A549 (cell line): ENCODE measurements around the gene SSBP2. TPM values are rescaled to one million over a fixed set of nuclear protein-coding genes. Genes with fewer than 3 reads are reported as not detected.
"Not testable (repeated sequence)": the region's sequence is repeated elsewhere in the genome, so short reads cannot be mapped to it uniquely, and the experiment has no call there.

Experiments used
- ATAC-seq, 2 experiments: fragments of 200-7000 bp in 1 of 2; fragments of >200 bp in 1 of 2; cut with Nextera tagmentation in 1 of 2; cut with Tn5 transposase in 1 of 2; 3 replicates each; pipeline versions ENCODE4 v1.8.0 to v1.9.1; 2018 to 2020; ENCODE audit warnings: mild to moderate bottlenecking in 1 of 2, moderate library complexity in 1 of 2
- CTCF ChIA-PET: fragments of 300-600 bp; sonication (Branson Sonifier 250); formaldehyde crosslinking; extraction: SDS; loops from one replicate; lab custom pipeline; 2021; ENCODE audit warnings: antibody characterized with exemption, inconsistent platforms; lab: Yijun Ruan, JAX
- POLR2A ChIA-PET: fragments of 350-600 bp; formaldehyde crosslinking; extraction: SDS; loops from one replicate; lab custom pipeline; 2021; ENCODE audit warnings: antibody characterized with exemption, inconsistent platforms; lab: Yijun Ruan, JAX
- DNase-seq, 2 experiments: peaks; one replicate each; pipeline versions ENCODE4 v3.0.0 to v3.0.0-alpha.2; 2011 to 2016; ENCODE audit warnings: low read depth in 1 of 2, low spot score in 1 of 2
- FAIRE-seq: peaks from 2 replicates; lab custom pipeline; 2011; peaks lifted over from hg19 to GRCh38; lab: Jason Lieb, UNC
- H3K27ac ChIP-seq, 2 experiments: fragments of >200 bp; sonication (Bioruptor Twin); formaldehyde crosslinking; 3 replicates each; pipeline ENCODE4 v1.5.1; 2016 to 2017
- H3K4me1 ChIP-seq: fragments of >200 bp; sonication (Bioruptor Twin); formaldehyde crosslinking; 3 replicates; pipeline ENCODE4 v1.6.1; 2016
- H3K4me2 ChIP-seq: fragments of >200 bp; sonication (Bioruptor Twin); formaldehyde crosslinking; 3 replicates; pipeline ENCODE4 v1.6.1; 2016
- H3K4me3 ChIP-seq: fragments of >200 bp; sonication (Bioruptor Twin); formaldehyde crosslinking; 3 replicates; pipeline ENCODE4 v1.5.1; 2016
- H3K9me3 ChIP-seq: fragments of >200 bp; sonication (Bioruptor Twin); formaldehyde crosslinking; 3 replicates; pipeline ENCODE4 v1.6.1; 2016
- CBX2 ChIP-seq: fragments of 200-600 bp; sonication (generic); IDR thresholded peaks from 2 replicates; pipeline ENCODE4 v1.6.1; 2016; ENCODE audit warnings: low read depth, mild to moderate bottlenecking, borderline replicate concordance
- CBX8 ChIP-seq: fragments of 200-600 bp; sonication (generic); IDR thresholded peaks from 2 replicates; pipeline ENCODE4 v1.6.1; 2016
- CHD2 ChIP-seq: fragments of 150-350 bp; IDR thresholded peaks from 2 replicates; pipeline ENCODE4 v1.6.1; 2014; ENCODE audit warnings: low read length; ENCODE audit not compliant: partially characterized antibody
- EHF ChIP-seq: fragments of 250-450 bp; sonication (Bioruptor Pico); IDR thresholded peaks from 2 replicates; pipeline ENCODE4 v1.5.0; 2020; ENCODE audit warnings: mild to moderate bottlenecking
- ESRRA ChIP-seq: fragments of 150-350 bp; IDR thresholded peaks from 2 replicates; pipeline ENCODE4 v1.6.1; 2014; ENCODE audit warnings: mild to moderate bottlenecking, low read length, borderline replicate concordance
- FOSB ChIP-seq: fragments of 250-450 bp; sonication (Bioruptor Pico); IDR thresholded peaks from 2 replicates; pipeline ENCODE4 v1.5.0; 2020; ENCODE audit warnings: mild to moderate bottlenecking, moderate library complexity
- FOSL2 ChIP-seq, 2 experiments: fragments of 450-650 bp in 1 of 2; fragments of >200 bp in 1 of 2; sonication (Bioruptor Twin) in 1 of 2; formaldehyde crosslinking; IDR thresholded peaks; 2 replicates each; pipeline versions ENCODE4 v1.5.0 to v1.6.1; 2016 to 2020; ENCODE audit warnings: mild to moderate bottlenecking in 1 of 2, moderate library complexity in 1 of 2
- GATA3 ChIP-seq: IDR thresholded peaks from 2 replicates; pipeline ENCODE4 v1.6.1; 2012; ENCODE audit warnings: borderline replicate concordance
- HOXA7 ChIP-seq: fragments of 250-450 bp; sonication (Bioruptor Pico); IDR thresholded peaks from 2 replicates; pipeline ENCODE4 v1.5.0; 2020; ENCODE audit warnings: mild to moderate bottlenecking, moderate library complexity
- JUN ChIP-seq, 2 experiments: fragments of >200 bp; sonication (Bioruptor Twin); formaldehyde crosslinking; IDR thresholded peaks; 2 replicates in 1 of 2; 3 replicates in 1 of 2; pipeline ENCODE4 v1.6.1; 2016 to 2017
- MAFK ChIP-seq: fragments of 450-650 bp; IDR thresholded peaks from 2 replicates; pipeline ENCODE4 v1.6.1; 2014; ENCODE audit not compliant: partially characterized antibody
- NFE2L2 ChIP-seq: fragments of 150-350 bp; conservative IDR thresholded peaks from 2 replicates; pipeline ENCODE4 v1.6.1; 2014; ENCODE audit warnings: low read length
- NPAS2 ChIP-seq: fragments of 250-450 bp; sonication (Bioruptor Pico); IDR thresholded peaks from 2 replicates; pipeline ENCODE4 v1.8.0; 2022; ENCODE audit warnings: mild to moderate bottlenecking, moderate library complexity, borderline replicate concordance
- POLR2AphosphoS2 ChIP-seq: conservative IDR thresholded peaks from 2 replicates; pipeline ENCODE4 v1.6.1; 2012; ENCODE audit warnings: low read length, improper control_type of control experiment, inconsistent platforms
- RCOR1 ChIP-seq: fragments of 150-350 bp; IDR thresholded peaks from 2 replicates; pipeline ENCODE4 v1.6.1; 2014; ENCODE audit warnings: antibody characterized with exemption, low read length, low read depth
- SMC3 ChIP-seq: fragments of >200 bp; sonication (Bioruptor Twin); formaldehyde crosslinking; IDR thresholded peaks from 3 replicates; pipeline ENCODE4 v1.6.1; 2018; ENCODE audit warnings: inconsistent platforms
- ZC3H11A ChIP-seq: fragments of 450-650 bp; IDR thresholded peaks from 2 replicates; pipeline ENCODE4 v1.6.1; 2014; ENCODE audit warnings: antibody characterized with exemption, mild to moderate bottlenecking
- ZNF302 ChIP-seq: fragments of 250-450 bp; sonication (Bioruptor Pico); IDR thresholded peaks from 2 replicates; pipeline ENCODE4 v1.9.0; 2021; ENCODE audit warnings: inconsistent platforms, mild to moderate bottlenecking, moderate library complexity
- ZSCAN20 ChIP-seq: fragments of 250-450 bp; sonication (Bioruptor Pico); IDR thresholded peaks from 2 replicates; pipeline ENCODE4 v1.8.0; 2022; ENCODE audit warnings: mild to moderate bottlenecking, moderate library complexity
- WGBS: methylation state at CpG from one replicate; pipeline ENCODE4 v1.1.6; 2017; ENCODE audit errors: missing lambda C conversion rate; 5-methylcytosine and 5-hydroxymethylcytosine counted together
- polyA plus RNA-seq, 4 experiments: library from polyadenylated mRNA; depleted of rRNA in 3 of 4; stranded (reverse); fragments of >200 nt; fragmentation: RNase III in 1 of 4; extraction: RNeasy Plus Mini Kit Qiagen cat#74134 plus additional on column Dnase treatment in 1 of 4; gene quantifications; 2 replicates in 3 of 4; 3 replicates in 1 of 4; pipeline ENCODE4 v1.2.3, GENCODE V29; 2011 to 2017
- TF ChIP-seq, protein P1 (sequence below): fragments of >200 bp; sonication (Bioruptor Twin); formaldehyde crosslinking; IDR thresholded peaks from 3 replicates; pipeline ENCODE4 v1.5.1; 2016
- TF ChIP-seq, protein P2 (sequence below): fragments of 450-650 bp; IDR thresholded peaks from 2 replicates; pipeline ENCODE4 v1.6.1; 2014; ENCODE audit warnings: antibody characterized with exemption
- TF ChIP-seq, protein P3 (sequence below): fragments of 250-450 bp; sonication (Bioruptor Pico); IDR thresholded peaks from 2 replicates; pipeline ENCODE4 v1.5.0; 2021; ENCODE audit warnings: mild to moderate bottlenecking, moderate library complexity, borderline replicate concordance
- TF ChIP-seq, protein P4 (sequence below): fragments of >200 bp; sonication (Bioruptor Twin); formaldehyde crosslinking; IDR thresholded peaks from 2 replicates; pipeline ENCODE4 v1.6.1; 2016

SSBP2 gene
- polyA plus RNA-seq, 2 of the 4 experiments (the other 2 are of a cell fraction) = 4.5 to 14.2 TPM

DNA sequence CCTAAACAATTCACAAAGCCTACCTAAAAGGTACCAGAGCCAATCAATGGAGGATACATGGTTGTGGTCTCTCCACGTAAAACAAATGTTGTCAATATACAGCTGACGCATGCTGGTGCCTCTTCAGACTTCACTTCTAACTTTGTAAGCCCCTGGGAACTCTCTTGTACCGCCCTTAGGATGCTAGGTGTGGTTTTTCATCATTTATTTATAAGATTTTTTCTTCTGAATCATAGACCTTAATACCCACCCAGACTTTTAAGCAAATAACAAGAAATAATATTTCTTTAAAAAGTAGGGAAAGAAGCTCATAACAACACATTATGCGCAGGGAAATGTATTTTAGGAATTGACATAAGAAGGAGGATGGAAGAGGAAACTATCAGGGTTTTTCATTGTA, 33.0 kb downstream of the SSBP2 start:
- Histone ChIP-seq H3K9me3 (no peaks in the 10 kb centered on the region), H3K4me2 (no peak overlapping the region), H3K27ac (no peak overlapping the region)
- ATAC-seq (no peak), FAIRE-seq (no peak)
- TF ChIP-seq HOXA7 (CRISPR knock-in tag) (no peak), NFE2L2 (no peak), EHF (CRISPR knock-in tag) (no peak)
- TF ChIP-seq, protein P1, sequence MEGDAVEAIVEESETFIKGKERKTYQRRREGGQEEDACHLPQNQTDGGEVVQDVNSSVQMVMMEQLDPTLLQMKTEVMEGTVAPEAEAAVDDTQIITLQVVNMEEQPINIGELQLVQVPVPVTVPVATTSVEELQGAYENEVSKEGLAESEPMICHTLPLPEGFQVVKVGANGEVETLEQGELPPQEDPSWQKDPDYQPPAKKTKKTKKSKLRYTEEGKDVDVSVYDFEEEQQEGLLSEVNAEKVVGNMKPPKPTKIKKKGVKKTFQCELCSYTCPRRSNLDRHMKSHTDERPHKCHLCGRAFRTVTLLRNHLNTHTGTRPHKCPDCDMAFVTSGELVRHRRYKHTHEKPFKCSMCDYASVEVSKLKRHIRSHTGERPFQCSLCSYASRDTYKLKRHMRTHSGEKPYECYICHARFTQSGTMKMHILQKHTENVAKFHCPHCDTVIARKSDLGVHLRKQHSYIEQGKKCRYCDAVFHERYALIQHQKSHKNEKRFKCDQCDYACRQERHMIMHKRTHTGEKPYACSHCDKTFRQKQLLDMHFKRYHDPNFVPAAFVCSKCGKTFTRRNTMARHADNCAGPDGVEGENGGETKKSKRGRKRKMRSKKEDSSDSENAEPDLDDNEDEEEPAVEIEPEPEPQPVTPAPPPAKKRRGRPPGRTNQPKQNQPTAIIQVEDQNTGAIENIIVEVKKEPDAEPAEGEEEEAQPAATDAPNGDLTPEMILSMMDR = no peak
- TF ChIP-seq, all 56 proteins: peak for 0
- H3K4me3 ChIP-seq = no peak overlapping the region
- ChIA-PET POLR2A (interaction anchor here (0.5 kb wide), 1 partner anchor 34 kb away, joined by 4 read pairs; no protein-coding TSS in a partner anchor), CTCF (interaction anchor here (0.8 kb wide), 1 partner anchor 292 kb away, joined by 4 read pairs; no protein-coding TSS in a partner anchor)
- WGBS = 78% methylated on average over 4 of the region's 4 CpGs
- H3K4me1 ChIP-seq = no peaks in the 10 kb centered on the region
- DNase-seq = no peak

DNA sequence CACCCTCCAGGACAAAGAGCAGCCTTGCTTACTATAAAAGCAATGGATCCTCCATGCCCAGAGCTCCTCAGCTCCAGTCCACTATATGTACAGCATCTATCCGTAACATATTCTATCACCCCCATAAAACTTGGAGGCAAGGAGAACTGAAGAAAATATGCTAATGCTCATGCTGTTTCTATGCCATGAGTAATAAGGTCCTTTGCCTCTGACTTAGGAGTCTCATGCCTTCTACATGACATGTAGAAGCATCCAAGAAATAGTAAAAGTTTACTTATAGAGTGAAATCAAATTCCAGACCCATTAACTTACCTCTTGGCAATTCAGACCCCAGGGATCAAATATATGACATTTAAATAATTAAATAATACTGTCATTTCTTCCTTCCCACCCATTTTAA, 33.7 kb downstream of the SSBP2 start:
- FAIRE-seq = no peak
- H3K9me3 ChIP-seq = no peaks in the 10 kb centered on the region
- no peak for DNase-seq
- H3K27ac ChIP-seq = no peak overlapping the region
- no peak overlapping the region for H3K4me2 ChIP-seq
- ATAC-seq = no peak
- H3K4me1 ChIP-seq = no peaks in the 10 kb centered on the region
- WGBS = 94% methylated on average over 1 of the region's 1 CpG
- no peak for TF ChIP-seq FOSL2 (IDR thresholded peaks at IDR 0.05)
- TF ChIP-seq FOSL2 (CRISPR knock-in tag; IDR thresholded peaks at IDR 0.05) = no peak
- no peak for TF ChIP-seq ZNF302 (CRISPR knock-in tag)
- TF ChIP-seq FOSB = no peak
- TF ChIP-seq RCOR1 = no peak
- no peak for TF ChIP-seq GATA3
- TF ChIP-seq MAFK = no peak
- no peak for TF ChIP-seq ZSCAN20 (CRISPR knock-in tag)
- TF ChIP-seq, protein P2, sequence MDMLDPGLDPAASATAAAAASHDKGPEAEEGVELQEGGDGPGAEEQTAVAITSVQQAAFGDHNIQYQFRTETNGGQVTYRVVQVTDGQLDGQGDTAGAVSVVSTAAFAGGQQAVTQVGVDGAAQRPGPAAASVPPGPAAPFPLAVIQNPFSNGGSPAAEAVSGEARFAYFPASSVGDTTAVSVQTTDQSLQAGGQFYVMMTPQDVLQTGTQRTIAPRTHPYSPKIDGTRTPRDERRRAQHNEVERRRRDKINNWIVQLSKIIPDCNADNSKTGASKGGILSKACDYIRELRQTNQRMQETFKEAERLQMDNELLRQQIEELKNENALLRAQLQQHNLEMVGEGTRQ = no peak
- TF ChIP-seq CBX8 = no peak
- TF ChIP-seq CHD2 = no peak
- no peak for TF ChIP-seq CBX2
- TF ChIP-seq JUN (IDR thresholded peaks at IDR 0.05) = no peak
- TF ChIP-seq, protein P3, sequence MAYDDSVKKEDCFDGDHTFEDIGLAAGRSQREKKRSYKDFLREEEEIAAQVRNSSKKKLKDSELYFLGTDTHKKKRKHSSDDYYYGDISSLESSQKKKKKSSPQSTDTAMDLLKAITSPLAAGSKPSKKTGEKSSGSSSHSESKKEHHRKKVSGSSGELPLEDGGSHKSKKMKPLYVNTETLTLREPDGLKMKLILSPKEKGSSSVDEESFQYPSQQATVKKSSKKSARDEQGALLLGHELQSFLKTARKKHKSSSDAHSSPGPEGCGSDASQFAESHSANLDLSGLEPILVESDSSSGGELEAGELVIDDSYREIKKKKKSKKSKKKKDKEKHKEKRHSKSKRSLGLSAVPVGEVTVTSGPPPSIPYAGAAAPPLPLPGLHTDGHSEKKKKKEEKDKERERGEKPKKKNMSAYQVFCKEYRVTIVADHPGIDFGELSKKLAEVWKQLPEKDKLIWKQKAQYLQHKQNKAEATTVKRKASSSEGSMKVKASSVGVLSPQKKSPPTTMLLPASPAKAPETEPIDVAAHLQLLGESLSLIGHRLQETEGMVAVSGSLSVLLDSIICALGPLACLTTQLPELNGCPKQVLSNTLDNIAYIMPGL (CRISPR knock-in tag) = no peak
- TF ChIP-seq POLR2AphosphoS2 = no peak
- TF ChIP-seq ZC3H11A = no peak
- no peak for TF ChIP-seq NPAS2 (CRISPR knock-in tag)
- no peak for TF ChIP-seq ESRRA
- no peak for TF ChIP-seq SMC3
- TF ChIP-seq, protein P4, sequence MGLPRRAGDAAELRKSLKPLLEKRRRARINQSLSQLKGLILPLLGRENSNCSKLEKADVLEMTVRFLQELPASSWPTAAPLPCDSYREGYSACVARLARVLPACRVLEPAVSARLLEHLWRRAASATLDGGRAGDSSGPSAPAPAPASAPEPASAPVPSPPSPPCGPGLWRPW = no peak
- no peak overlapping the region for H3K4me3 ChIP-seq
- ChIA-PET CTCF (no interaction called here), POLR2A (no interaction called here)

DNA sequence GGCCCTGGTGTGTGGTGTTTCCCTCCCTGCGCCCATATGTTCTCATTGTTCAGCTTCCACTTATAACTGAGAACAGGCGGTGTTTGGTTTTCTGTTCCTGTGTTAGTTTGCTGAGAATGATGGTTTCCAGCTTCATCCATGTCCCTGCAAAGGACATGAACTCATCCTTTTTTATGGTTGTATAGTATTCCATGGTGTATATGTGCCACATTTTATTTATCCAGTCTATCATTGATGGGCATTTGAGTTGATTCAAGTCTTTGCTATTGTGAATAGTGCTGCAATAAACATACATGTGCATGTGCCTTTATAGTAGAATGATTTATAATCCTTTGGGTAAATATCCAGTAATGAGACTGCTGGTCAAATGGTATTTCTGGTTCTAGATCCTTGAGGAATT, 36.8 kb downstream of the SSBP2 start:
- DNase-seq, H3K4me1 ChIP-seq, H3K4me2 ChIP-seq, POLR2A ChIA-PET, ATAC-seq, FAIRE-seq, H3K9me3 ChIP-seq, CTCF ChIA-PET, H3K27ac ChIP-seq, H3K4me3 ChIP-seq: not testable (repeated sequence)
- WGBS = 85% methylated on average over 2 of the region's 2 CpGs
